NT2/D1 (cell line): ENCODE results near the gene GAD2.

Source experiments
- DNase-seq: peaks from one replicate; pipeline ENCODE4 v3.0.0-alpha.2; 2011; ENCODE audit warnings: low read depth, low spot score
- H3K27me3 ChIP-seq: 2 replicates; pipeline ENCODE4 v1.6.0; 2011; ENCODE audit warnings: mild to moderate bottlenecking; ENCODE audit not compliant: insufficient read length, insufficient read depth
- H3K36me3 ChIP-seq: 2 replicates; pipeline ENCODE4 v1.6.1; 2011; ENCODE audit warnings: mild to moderate bottlenecking, low read length, mixed read lengths; ENCODE audit not compliant: insufficient read depth, insufficient read length
- H3K4me1 ChIP-seq: 2 replicates; pipeline ENCODE4 v1.5.1; 2011; ENCODE audit not compliant: insufficient read depth, insufficient read length
- H3K4me3 ChIP-seq: 2 replicates; pipeline ENCODE4 v1.5.1; 2011; ENCODE audit warnings: low read depth; ENCODE audit not compliant: insufficient read length
- H3K9ac ChIP-seq: 2 replicates; pipeline ENCODE4 v1.6.0; 2011; ENCODE audit warnings: low read depth; ENCODE audit not compliant: insufficient read length
- H3K9me3 ChIP-seq: 2 replicates; pipeline ENCODE4 v1.5.1; 2011; ENCODE audit warnings: mild to moderate bottlenecking, low read length; ENCODE audit not compliant: insufficient read depth
- SUZ12 ChIP-seq: IDR thresholded peaks from 2 replicates; pipeline ENCODE4 v1.6.1; 2011; ENCODE audit not compliant: insufficient read length, insufficient read depth; ENCODE audit errors: extremely low read depth
- YY1 ChIP-seq: IDR thresholded peaks from 2 replicates; pipeline ENCODE4 v1.6.1; 2011; ENCODE audit not compliant: insufficient read length, insufficient read depth
- ZNF274 ChIP-seq: IDR thresholded peaks from 2 replicates; pipeline ENCODE4 v1.6.1; 2011; ENCODE audit warnings: mild to moderate bottlenecking, low read depth, low read length

Gene GAD2

GRCh38 chr10:26318672-26319071 is 102.1 kb downstream of the GAD2 start:
- Histone ChIP-seq H3K4me1 (peaks cover 3% of the 10 kb centered on the region), H3K4me3 (no peak overlapping the region), H3K36me3 (no peaks in the 10 kb centered on the region), H3K9ac (no peak overlapping the region), H3K9me3 (no peaks in the 10 kb centered on the region), H3K27me3 (no peaks in the 10 kb centered on the region)
- no peak for DNase-seq
- TF ChIP-seq ZNF274 (no peak), SUZ12 (no peak), YY1 (no peak)

GRCh38 chr10:26323219-26323618 is 106.6 kb downstream of the GAD2 start:
- Histone ChIP-seq H3K27me3 (no peaks in the 10 kb centered on the region), H3K9me3 (no peaks in the 10 kb centered on the region), H3K4me1 (no peaks in the 10 kb centered on the region), H3K36me3 (no peaks in the 10 kb centered on the region), H3K4me3 (no peak overlapping the region), H3K9ac (no peak overlapping the region)
- TF ChIP-seq SUZ12 (no peak), YY1 (no peak), ZNF274 (no peak)
- no peak for DNase-seq

GRCh38 chr10:26326851-26327250 is 110.3 kb downstream of the GAD2 start:
- Histone ChIP-seq H3K9ac (no peak overlapping the region), H3K27me3 (no peaks in the 10 kb centered on the region), H3K4me3 (no peak overlapping the region), H3K36me3 (no peaks in the 10 kb centered on the region), H3K9me3 (no peaks in the 10 kb centered on the region), H3K4me1 (no peaks in the 10 kb centered on the region)
- DNase-seq = no peak
- TF ChIP-seq SUZ12 (no peak), ZNF274 (no peak)

- no peaks in the 10 kb centered on the region for H3K27me3 ChIP-seq
- H3K36me3 ChIP-seq = no peaks in the 10 kb centered on the region
- DNase-seq = no peak
- H3K4me1 ChIP-seq = no peaks in the 10 kb centered on the region
- no peak overlapping the region for H3K9ac ChIP-seq
- TF ChIP-seq SUZ12 = no peak
- no peak for TF ChIP-seq ZNF274
- TF ChIP-seq YY1 = no peak
- H3K9me3 ChIP-seq = no peaks in the 10 kb centered on the region
- H3K4me3 ChIP-seq = no peak overlapping the region
Observed at GRCh38 chr10:26327811-26328210, 111.2 kb downstream of the GAD2 start.

GRCh38 chr10:26331371-26331770 is 114.8 kb downstream of the GAD2 start:
- H3K4me3 ChIP-seq = no peak overlapping the region
- H3K9ac ChIP-seq = no peak overlapping the region
- TF ChIP-seq SUZ12 (no peak), ZNF274 (no peak), YY1 (no peak)
- DNase-seq = no peak
- H3K36me3 ChIP-seq = no peaks in the 10 kb centered on the region
- no peaks in the 10 kb centered on the region for H3K4me1 ChIP-seq
- no peaks in the 10 kb centered on the region for H3K27me3 ChIP-seq
- no peaks in the 10 kb centered on the region for H3K9me3 ChIP-seq

GRCh38 chr10:26334232-26334931 is 117.8 kb downstream of the GAD2 start:
- no peaks in the 10 kb centered on the region for H3K4me1 ChIP-seq
- no peak overlapping the region for H3K4me3 ChIP-seq
- H3K9me3 ChIP-seq = no peaks in the 10 kb centered on the region
- TF ChIP-seq SUZ12 (no peak), YY1 (no peak)
- no peak for DNase-seq
- no peaks in the 10 kb centered on the region for H3K27me3 ChIP-seq
- H3K9ac ChIP-seq = no peak overlapping the region
- H3K36me3 ChIP-seq = no peaks in the 10 kb centered on the region

GRCh38 chr10:26334932-26335573 is 118.5 kb downstream of the GAD2 start:
- no peaks in the 10 kb centered on the region for H3K27me3 ChIP-seq
- H3K4me3 ChIP-seq = peak overlapping the region; percentile 19
- peak; percentile 56 for DNase-seq
- H3K36me3 ChIP-seq = no peaks in the 10 kb centered on the region
- TF ChIP-seq YY1 (no peak), SUZ12 (no peak), ZNF274 (no peak)
- H3K9ac ChIP-seq = peak overlapping the region; percentile 2
- no peaks in the 10 kb centered on the region for H3K4me1 ChIP-seq
- no peaks in the 10 kb centered on the region for H3K9me3 ChIP-seq
